HG03097 (cell line): ENCODE results near the gene ZC3H14.

Experiments
- ATAC-seq: cut with Tn5 transposase; IDR thresholded peaks from one replicate; pipeline ENCODE4 v1.9.1; 2021; ENCODE audit not compliant: unreplicated experiment, low FRiP score

Gene ZC3H14

DNA sequence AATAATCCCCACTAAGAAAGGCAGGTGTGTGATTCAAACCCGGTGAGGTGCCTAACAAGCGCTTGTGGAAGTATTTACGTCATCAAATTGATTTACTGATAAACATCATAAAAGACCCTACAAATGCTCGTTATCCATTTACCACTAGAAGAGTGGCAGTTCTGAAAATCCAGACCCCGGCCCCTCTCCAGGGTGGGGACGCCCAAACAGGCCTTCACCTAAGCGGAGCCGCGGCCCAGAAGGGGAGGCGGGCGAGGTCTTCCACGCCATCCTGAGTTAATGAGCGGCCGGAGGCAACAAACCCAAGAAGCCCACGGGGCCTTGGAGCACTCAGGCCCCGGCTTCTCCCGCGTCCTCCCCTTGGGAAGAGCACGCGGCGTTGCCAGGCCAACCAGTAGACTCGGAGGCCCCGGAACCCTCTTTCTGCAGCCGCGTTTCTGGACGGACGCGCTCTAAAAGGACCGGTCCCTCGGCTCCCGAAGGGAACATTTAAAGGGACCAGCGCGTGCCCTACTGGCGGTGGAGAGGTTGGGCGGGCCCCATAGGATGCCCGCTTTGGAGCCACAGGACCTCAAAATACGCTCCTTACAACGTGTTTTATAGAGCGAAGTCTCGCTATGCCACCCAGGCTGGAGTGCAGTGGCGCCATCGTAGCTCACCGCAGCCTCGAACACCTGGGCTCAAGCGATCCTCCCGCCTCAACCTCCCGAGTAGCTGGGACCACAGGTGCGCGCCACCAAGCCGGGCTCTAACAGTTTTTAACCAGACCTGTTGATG, 11.6 kb upstream of the ZC3H14 start:
- ATAC-seq: peak; percentile 60

DNA sequence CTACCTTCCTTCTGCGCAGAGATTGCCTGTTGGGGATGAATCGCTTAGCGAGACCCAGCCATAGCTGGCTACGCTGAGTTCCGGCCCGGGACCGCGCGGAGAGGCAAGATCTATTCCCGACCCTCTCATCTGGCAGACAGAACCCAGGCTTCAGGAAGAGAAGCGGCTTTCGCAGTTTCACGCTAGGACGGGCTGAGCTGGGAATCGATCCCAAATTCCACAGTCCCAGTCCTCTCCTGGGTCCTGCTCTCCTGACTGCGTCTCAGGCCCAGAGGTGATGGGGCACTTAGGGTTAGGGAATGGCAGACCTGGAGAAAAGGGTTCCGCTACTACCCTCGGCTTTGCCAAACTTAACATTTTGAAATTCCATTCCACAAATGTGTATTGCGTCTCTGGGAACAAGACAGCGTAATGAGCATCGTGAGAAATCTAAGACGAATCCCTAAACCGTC, 10.8 kb upstream of the ZC3H14 start:
- ATAC-seq: no peak

GRCh38 chr14:88552876-88553275, 10.0 kb upstream of the ZC3H14 start:
- ATAC-seq: no peak

GRCh38 chr14:88553886-88554456, 8.9 kb upstream of the ZC3H14 start:
- no peak for ATAC-seq

DNA sequence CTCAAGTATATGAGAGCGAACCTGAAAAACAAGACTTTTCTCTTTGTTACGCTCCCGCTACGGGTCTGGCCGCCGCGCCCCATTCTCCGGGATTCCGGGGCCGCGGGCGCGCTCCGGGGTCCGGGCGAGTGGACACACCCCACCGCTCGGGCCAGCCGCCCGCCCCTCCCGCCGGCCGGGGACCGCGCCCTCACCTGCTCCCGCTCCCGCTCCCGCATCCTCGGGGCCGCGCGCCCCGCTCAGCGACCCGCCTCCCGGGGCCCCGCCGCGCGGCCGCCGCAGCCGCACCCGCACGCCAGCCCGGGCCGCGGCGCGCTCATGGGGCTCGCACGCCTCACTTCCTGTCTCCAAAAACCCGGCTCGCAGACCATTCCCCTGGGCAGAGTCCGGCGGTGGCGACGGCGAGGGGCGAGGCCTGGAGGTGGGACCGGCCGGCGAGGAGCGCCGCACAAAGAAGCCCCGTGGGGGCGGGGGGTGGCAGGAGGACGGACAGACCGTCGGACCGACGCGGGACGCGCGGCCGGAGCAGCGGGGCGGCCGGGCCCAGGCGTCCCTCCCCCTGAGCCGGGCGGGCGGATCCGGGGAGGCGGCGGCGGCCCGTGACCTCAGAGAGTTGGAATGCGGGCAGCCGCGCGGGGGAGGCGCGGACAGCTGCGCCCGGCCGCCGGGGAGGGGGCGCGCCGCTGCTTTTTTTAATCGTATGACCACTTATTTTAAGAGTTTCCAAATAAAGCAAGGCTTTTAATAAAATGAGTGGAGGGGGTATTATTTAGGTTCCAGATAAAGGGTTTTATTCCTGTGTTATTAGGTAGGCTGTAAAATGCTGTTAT, 8.2 kb upstream of the ZC3H14 start, which contains the start of gene PTPN21:
PTPN21 (minus strand) TSS at position 551 of the 830 bp plus-strand sequence. CDS start 4,590 bp downstream, outside the sequence.
- ATAC-seq: no peak

DNA sequence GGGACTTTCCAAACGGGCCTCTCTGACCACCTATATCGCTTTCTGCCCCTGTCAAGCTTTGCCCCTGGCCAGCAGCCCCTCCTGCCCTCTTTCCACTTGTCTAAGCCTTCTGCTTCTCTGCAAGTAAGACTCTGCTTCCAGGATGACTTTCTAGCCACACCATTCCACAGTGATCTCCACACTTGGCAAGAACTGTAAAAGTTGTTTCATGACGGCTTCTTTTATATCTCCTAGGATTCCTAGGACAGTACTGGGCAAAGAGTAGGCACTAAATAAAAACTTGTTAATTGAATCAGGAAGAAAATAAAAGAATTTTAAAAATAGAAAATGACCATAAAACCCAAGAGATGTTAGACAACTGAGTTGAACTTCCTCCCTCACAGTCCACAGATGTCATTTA, 6.3 kb upstream of the ZC3H14 start:
- ATAC-seq: no peak

GRCh38 chr14:88559852-88560251, 3.0 kb upstream of the ZC3H14 start:
- ATAC-seq: no peak

DNA sequence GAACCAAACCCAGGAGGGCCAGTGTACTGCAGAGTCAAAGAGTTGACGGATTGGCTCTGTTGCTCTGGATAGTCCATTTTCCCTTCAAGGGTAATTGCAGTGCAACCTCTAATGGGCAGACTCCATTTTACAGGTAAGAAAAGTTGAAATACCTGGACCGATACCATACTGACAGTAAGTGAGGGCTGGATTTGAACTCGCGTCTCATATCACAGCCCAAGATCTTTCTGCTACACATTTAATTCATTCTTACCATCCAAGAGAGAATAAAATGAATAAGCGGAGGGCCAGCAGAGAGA, 356 bp upstream of the ZC3H14 start:
- ATAC-seq: no peak

DNA sequence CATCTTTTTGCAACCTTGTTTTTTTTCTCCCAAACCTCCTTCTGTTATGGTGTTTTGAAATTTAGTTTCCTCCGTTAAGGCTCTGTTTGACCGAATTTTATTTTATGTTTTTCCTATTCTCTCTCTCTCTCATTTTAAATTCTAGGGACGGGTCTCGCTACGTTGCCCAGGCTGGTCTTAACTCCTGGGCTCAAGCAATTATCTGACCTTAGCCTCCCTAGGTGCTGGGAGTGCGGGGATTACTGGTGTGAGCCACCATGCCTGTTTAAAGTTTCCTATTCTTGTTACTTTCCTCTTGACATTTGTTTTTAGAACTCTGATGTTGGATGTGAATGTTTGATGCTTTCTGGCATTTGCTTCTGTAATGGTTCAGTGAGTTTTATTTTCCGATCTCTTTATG, 1.0 kb downstream of the ZC3H14 start:
- ATAC-seq: no peak

DNA sequence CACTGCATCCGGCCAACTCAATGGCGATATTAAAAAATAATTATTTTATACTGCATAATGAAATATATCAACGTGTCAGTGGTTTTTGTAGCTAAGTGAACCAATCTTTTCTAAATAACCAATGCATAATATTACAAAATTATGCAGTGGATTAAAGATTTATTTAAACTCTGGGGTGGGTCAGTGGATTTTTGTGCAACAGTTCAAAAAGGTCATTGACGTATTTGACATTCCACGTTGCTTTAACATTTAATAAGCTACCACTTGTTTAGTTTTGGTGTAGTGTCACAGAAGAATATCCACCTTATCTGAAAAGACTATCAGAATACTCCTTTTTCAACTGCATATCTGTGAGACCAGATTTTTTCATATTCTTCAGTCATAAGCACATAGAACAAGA, 2.6 kb downstream of the ZC3H14 start:
- ATAC-seq: no peak

DNA sequence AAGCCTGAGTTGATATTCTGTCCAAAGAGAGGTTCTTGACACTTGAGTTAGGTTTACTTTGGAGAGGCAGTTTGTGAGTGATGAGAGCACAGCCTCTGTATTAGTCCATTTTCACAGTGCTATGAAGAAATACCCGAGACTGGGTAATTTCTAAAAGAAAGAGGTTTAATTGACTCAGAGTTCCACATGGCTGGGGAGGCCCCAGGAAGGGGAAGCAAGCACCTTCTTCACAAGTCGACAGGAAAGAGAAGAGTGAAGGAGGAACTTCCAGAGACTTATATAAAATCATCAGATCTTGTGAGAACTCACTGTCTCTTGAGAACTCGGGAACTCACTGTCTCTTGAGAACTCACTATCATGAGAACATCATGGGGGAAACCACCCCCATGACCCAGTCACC, 5.4 kb downstream of the ZC3H14 start:
- ATAC-seq: no peak

DNA sequence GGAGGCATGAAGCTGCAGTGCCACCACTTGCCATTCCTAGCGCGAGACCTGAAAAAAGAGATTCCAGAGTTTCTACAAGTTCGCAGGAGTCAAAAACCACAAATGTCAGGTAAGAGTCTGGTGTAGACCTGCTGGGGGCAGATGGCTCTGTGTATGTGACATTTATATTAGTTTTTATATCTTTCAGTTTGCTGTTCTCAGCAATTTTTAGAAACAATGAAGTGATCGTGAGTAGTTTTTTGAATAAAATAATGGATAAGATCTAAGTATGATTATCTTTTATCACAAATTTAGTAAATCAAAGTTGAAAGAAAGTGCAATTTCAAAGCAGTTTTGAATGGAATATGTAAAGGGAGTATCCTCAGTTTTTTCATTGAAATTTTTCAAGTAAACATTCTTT, 9.3 kb downstream of the ZC3H14 start:
- no peak for ATAC-seq

- no peak for ATAC-seq
Measured at GRCh38 chr14:88576222-88576621, 13.4 kb downstream of the ZC3H14 start.

DNA sequence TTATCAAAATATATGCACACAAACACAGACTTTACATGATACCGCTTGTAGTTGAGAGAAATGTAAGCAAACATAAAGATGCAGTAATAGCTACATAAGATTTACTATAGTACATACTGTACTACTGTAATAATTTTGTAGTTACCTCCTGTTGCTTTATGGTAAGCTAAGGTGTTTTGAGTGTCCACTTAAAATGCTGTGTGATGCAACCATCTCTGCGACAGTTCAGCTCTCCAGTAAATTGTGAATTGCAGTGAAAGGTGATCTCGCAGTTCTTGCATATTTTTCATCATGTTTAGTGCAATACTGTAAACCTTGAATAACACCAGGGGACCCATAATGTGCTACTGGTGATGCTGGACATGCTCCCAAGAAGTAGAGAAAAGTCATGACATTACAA, 21.6 kb downstream of the ZC3H14 start:
- ATAC-seq: no peak

- ATAC-seq: no peak
Measured at GRCh38 chr14:88588081-88588480, 25.2 kb downstream of the ZC3H14 start.

GRCh38 chr14:88590173-88590572, 27.3 kb downstream of the ZC3H14 start:
- no peak for ATAC-seq

- ATAC-seq: no peak
Measured at GRCh38 chr14:88592031-88592430, 29.2 kb downstream of the ZC3H14 start.

- no peak for ATAC-seq
Measured at GRCh38 chr14:88597038-88597437, 34.2 kb downstream of the ZC3H14 start.

DNA sequence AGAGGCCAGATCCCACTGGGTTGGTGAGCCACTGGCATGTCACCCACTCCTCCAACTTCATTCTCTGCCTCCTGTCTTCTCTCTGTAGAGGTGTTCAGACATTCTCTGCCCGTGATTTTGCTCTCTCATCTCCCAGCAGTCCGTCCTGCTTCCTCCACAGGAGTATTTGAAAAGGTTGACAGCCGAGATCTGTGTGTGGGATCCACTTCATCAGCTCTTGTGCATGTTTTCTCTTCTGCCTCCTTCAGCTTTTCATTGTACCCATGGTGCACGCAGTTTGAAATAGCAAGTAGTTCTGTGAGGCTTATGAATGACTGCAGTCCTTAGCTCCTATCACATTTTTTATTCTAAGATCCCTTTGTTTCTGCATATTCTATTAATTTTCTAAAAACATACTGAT, 34.8 kb downstream of the ZC3H14 start:
- no peak for ATAC-seq

DNA sequence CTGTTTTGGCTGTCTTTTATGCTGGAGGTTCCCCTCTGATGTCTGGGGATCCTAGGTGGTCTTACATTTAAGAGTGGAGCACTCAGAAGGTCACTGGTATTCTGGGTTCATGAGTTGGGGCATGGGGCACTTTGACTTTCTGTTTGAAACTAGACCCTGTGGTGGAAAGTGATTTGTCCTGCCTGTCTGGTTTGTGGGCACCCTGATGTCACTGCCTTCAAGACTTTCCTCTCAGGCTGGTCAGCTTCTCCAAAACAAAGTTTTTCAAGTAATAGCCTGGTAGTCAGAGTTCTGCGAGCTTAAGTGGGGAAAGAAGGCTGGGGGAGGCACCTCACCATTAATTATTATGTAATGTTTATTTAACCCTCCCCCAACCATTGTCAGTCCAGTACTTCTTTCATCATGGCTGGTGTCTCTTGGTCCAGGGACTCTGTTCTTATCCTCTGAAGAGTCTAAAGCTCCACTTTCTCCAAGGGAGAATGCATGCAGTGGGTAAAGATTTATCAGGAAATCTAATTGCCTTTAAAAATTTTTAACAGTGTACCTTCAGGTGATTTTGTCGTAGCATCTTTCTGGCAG, 35.3 kb downstream of the ZC3H14 start:
- no peak for ATAC-seq

GRCh38 chr14:88599326-88599725, 36.5 kb downstream of the ZC3H14 start:
- peak; percentile 1 for ATAC-seq
